Thyroid gland (tissue), 4 donors: Measurements from ENCODE around the gene NR1H2. TPM values are rescaled to one million over a fixed set of nuclear protein-coding genes. Genes with fewer than 3 reads are reported as not detected.

ENCODE experiments used
- DNase-seq, 2 donors: peaks; one replicate each; pipeline ENCODE4 v3.0.0-alpha.2; 2019
- H3K27ac ChIP-seq, 3 donors: fragments of 200-600 bp; sonication (generic); 1 replicate in 2 of 3; 2 replicates in 1 of 3; pipeline ENCODE4 v1.5.1; 2016 to 2019; ENCODE audit warnings: mild to moderate bottlenecking in 1 of 3, moderate library complexity in 1 of 3
- H3K27me3 ChIP-seq: fragments of 200-600 bp; sonication (generic); one replicate; pipeline ENCODE4 v1.5.1; 2019
- H3K36me3 ChIP-seq, 2 donors: fragments of 200-600 bp; sonication (generic); one replicate each; pipeline ENCODE4 v1.5.1; 2016 to 2019
- H3K4me1 ChIP-seq, 2 donors: fragments of 200-600 bp; sonication (generic); one replicate each; pipeline ENCODE4 v1.5.1; 2017 to 2019
- H3K4me3 ChIP-seq, 3 donors: fragments of 200-600 bp; sonication (generic); replicated peaks in 1 of 3; 1 replicate in 2 of 3; 2 replicates in 1 of 3; pipeline ENCODE4 v1.5.1; 2016; ENCODE audit warnings: mild to moderate bottlenecking in 1 of 3
- H3K9me3 ChIP-seq: fragments of 200-600 bp; sonication (generic); one replicate; pipeline ENCODE4 v1.5.1; 2017
- CTCF ChIP-seq, 6 experiments: fragments of 200-600 bp in 3 of 6; fragments of 450-650 bp in 3 of 6; sonication (generic) in 3 of 6; IDR thresholded peaks; one replicate each; pipeline ENCODE4 v1.5.1; 2016 to 2019; ENCODE audit warnings: antibody characterized with exemption in 6 of 6, mild to moderate bottlenecking in 2 of 6, inconsistent platforms in 1 of 6, moderate library complexity in 1 of 6
- POLR2A ChIP-seq, 2 donors: fragments of 450-650 bp; IDR thresholded peaks; one replicate each; pipeline ENCODE4 v1.6.1; 2017; ENCODE audit warnings: antibody characterized with exemption in 2 of 2, mild to moderate bottlenecking in 2 of 2, moderate library complexity in 1 of 2
- WGBS, 2 donors: methylation state at CpG; one replicate each; pipeline ENCODE4 v1.1.5; 2017; 5-methylcytosine and 5-hydroxymethylcytosine counted together
- intact Hi-C: fragments of 100-400 bp; cut with DNase I; formaldehyde crosslinking; loops from one replicate; pipeline ENCODE4 v1.15.1; 2023
- total RNA-seq, 4 donors: library from RNA; depleted of rRNA; stranded (reverse); fragments of >200 nt; gene quantifications; one replicate each; pipeline ENCODE4 v1.2.3, GENCODE V29; 2016

Gene NR1H2
- total RNA-seq, 4 donors from 2014 or later, result 76.4 to 114 (median 100) TPM

GRCh38 chr19:50380137-50380536 lies 3.9 kb downstream of the NR1H2 start:
- H3K9me3 ChIP-seq, result no peaks in the 10 kb centered on the region
- peaks cover 52 to 57% of the 10 kb centered on the region in 2 donors for H3K36me3 ChIP-seq
- no peaks in the 10 kb centered on the region for H3K27me3 ChIP-seq
- peaks cover 11 to 27% of the 10 kb centered on the region in 2 donors for H3K4me1 ChIP-seq
- no peak overlapping the region for H3K4me3 ChIP-seq
- DNase-seq, result no peak
- intact Hi-C loops, result no loop called here
- TF ChIP-seq POLR2A (IDR thresholded peaks at IDR 0.05) (no peak), CTCF (IDR thresholded peaks at IDR 0.05) (no peak)
- H3K27ac ChIP-seq, result no peak overlapping the region
- WGBS, 2 donors, result 62 to 63% methylated on average over 6 to 9 of the region's 11 CpGs

- Histone ChIP-seq H3K27ac (no peak overlapping the region), H3K9me3 (no peaks in the 10 kb centered on the region), H3K4me3 (no peak overlapping the region), H3K4me1 (peaks cover 12 to 25% of the 10 kb centered on the region in 2 donors), H3K27me3 (no peaks in the 10 kb centered on the region), H3K36me3 (peaks cover 52 to 57% of the 10 kb centered on the region in 2 donors)
- DNase-seq, result peak; percentile 27 to 39
- TF ChIP-seq CTCF (IDR thresholded peaks at IDR 0.05) (no peak), POLR2A (IDR thresholded peaks at IDR 0.05) (no peak)
- intact Hi-C loops, result no loop called here
- 59 to 76% methylated on average over 7 to 8 of the region's 8 CpGs for WGBS, 2 donors
Measured at GRCh38 chr19:50380751-50381151, 4.5 kb downstream of the NR1H2 start.

GRCh38 chr19:50381881-50382729 lies 5.8 kb downstream of the NR1H2 start:
- intact Hi-C loops, result no loop called here
- peaks cover 9 to 18% of the 10 kb centered on the region in 2 donors for H3K4me1 ChIP-seq
- H3K4me3 ChIP-seq, result no peak overlapping the region
- no peak for DNase-seq
- 89 to 94% methylated on average over 17 to 44 of the region's 58 CpGs for whole genome bisulfite sequencing, 2 donors
- no peak for TF ChIP-seq POLR2A (IDR thresholded peaks at IDR 0.05)
- no peak for TF ChIP-seq CTCF (IDR thresholded peaks at IDR 0.05)
- H3K27me3 ChIP-seq, result no peaks in the 10 kb centered on the region
- no peaks in the 10 kb centered on the region for H3K9me3 ChIP-seq
- no peak overlapping the region for H3K27ac ChIP-seq
- peaks cover 52 to 57% of the 10 kb centered on the region in 2 donors for H3K36me3 ChIP-seq

GRCh38 chr19:50383001-50383851 lies 7.0 kb downstream of the NR1H2 start:
- H3K27ac ChIP-seq, result peak overlapping the region; percentile 10 to 79 (median 41)
- H3K27me3 ChIP-seq, result no peaks in the 10 kb centered on the region
- TF ChIP-seq CTCF (IDR thresholded peaks at IDR 0.05), result no peak
- TF ChIP-seq POLR2A (IDR thresholded peaks at IDR 0.05), result no peak
- intact Hi-C loops, result no loop called here
- DNase-seq, result no peak
- H3K36me3 ChIP-seq, result peaks cover 43 to 47% of the 10 kb centered on the region in 2 donors
- whole genome bisulfite sequencing, 2 donors, result 65 to 72% methylated on average over 21 of the region's 21 CpGs
- H3K9me3 ChIP-seq, result no peaks in the 10 kb centered on the region
- peak overlapping the region in 1 of 3 donors; percentile 15 for H3K4me3 ChIP-seq
- H3K4me1 ChIP-seq, result peaks cover 7 to 12% of the 10 kb centered on the region in 2 donors
